Measurements from ENCODE around the gene ECE1.

ECE1 gene

DNA sequence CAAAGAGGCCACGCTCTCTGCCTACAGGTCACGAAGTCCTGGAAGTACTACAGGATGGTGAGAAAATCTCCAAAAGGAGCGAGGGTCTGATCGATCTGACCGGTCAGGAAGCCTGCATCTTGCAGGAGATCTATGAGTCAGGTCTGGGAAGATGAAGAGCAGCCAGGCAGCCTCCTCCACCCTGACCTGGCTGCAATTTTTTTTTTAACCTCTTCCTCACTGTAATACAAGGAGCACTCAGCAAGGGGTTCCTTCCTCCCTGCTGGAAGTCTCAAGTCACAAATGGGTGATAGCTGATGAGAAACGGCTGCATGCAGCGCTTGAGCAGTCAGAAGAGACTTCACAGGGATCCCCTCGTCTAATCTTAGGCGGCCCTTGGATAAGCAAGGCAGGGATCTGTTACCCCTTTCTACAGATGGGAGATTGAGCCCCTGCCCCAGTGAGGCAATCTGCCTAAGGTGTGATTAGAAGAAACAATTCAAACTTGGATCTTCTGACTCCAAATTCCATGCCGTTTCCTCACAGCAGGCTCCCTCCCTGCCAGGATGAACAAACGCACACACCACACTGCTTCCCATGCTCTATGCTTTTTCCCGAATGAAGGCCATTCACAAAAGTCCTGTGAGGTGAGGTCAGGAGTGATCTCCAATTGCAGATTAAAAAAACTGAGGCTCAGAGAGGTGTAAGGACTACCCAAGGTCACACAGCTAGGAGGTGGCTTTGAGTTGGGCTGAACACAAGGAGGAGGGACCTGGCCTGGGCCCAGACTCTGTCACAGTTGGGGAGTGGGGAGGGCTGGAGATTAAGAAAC lies 48.3 kb downstream of the ECE1 start:
- no peak for DNase-seq (ENCODE audit: low read depth, low spot score)
- no peak overlapping the region for H3K4me3 ChIP-seq (ENCODE audit: low read depth, low read length)
- TF ChIP-seq, protein P1, sequence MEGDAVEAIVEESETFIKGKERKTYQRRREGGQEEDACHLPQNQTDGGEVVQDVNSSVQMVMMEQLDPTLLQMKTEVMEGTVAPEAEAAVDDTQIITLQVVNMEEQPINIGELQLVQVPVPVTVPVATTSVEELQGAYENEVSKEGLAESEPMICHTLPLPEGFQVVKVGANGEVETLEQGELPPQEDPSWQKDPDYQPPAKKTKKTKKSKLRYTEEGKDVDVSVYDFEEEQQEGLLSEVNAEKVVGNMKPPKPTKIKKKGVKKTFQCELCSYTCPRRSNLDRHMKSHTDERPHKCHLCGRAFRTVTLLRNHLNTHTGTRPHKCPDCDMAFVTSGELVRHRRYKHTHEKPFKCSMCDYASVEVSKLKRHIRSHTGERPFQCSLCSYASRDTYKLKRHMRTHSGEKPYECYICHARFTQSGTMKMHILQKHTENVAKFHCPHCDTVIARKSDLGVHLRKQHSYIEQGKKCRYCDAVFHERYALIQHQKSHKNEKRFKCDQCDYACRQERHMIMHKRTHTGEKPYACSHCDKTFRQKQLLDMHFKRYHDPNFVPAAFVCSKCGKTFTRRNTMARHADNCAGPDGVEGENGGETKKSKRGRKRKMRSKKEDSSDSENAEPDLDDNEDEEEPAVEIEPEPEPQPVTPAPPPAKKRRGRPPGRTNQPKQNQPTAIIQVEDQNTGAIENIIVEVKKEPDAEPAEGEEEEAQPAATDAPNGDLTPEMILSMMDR (IDR thresholded peaks at IDR 0.05; ENCODE audit: insufficient read depth, low read length, missing control alignments) = no peak
- ChIA-PET CTCF (interaction anchor here (6.8 to 19.1 kb wide), 2 partner anchors 9 to 14 kb away, joined by 72 to 191 read pairs; no protein-coding TSS in a partner anchor), POLR2A (no interaction called here)

DNA sequence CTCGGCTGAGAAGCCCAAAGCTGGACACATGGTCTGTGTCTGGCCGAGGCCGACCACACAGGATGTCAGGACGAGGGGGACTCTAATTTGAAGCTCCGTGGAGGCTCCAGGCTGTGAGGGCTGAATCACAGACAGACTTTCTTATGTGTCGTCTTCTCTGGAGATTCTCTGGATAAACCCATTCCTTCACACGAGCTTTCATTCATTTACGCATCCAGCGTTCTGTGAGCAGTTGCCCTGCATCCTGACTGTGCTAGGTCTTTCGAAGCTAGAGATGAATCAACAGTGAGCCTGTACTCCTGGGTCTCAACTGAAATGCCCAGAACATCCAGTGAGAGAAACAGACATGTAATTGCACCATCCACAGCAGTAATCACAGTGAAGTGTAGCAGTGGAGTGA lies 49.6 kb downstream of the ECE1 start:
- H3K4me3 ChIP-seq (ENCODE audit: low read depth, low read length) = no peak overlapping the region
- ChIA-PET CTCF (interaction anchor here (0.7 to 19.1 kb wide), 11 partner anchors 7 to 131 kb away, joined by 3 to 191 read pairs (median 9); no protein-coding TSS in a partner anchor), POLR2A (no interaction called here)
- TF ChIP-seq, protein P1 (IDR thresholded peaks at IDR 0.05; ENCODE audit: insufficient read depth, low read length, missing control alignments) = no peak
- no peak for DNase-seq (ENCODE audit: low read depth, low spot score)

DNA sequence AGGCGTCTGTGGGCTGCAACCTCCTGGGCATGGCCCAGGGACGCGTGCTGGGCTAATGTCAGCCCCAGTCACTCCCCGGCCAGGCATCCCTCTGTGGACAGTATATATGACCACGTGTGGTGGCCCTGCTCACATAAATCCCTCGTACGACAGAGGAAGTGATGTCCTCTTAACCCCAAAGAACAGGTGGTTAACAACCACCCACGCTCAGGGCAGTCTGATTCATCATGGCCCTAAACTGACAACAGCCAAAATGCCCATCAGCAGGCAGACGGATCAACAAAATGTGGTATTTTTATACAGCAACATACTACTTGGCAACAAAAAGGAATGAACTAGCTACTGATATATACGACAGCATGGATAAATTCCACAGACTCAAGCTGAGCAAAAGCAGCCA lies 51.0 kb downstream of the ECE1 start:
- ChIA-PET CTCF (interaction anchor here (1.5 to 2.2 kb wide), 5 partner anchors 9 to 131 kb away, joined by 4 to 12 read pairs (median 9); no protein-coding TSS in a partner anchor), POLR2A (no interaction called here)
- TF ChIP-seq, protein P1 (IDR thresholded peaks at IDR 0.05; ENCODE audit: insufficient read depth, low read length, missing control alignments) = no peak
- no peak overlapping the region for H3K4me3 ChIP-seq (ENCODE audit: low read depth, low read length)
- no peak for DNase-seq (ENCODE audit: low read depth, low spot score)

DNA sequence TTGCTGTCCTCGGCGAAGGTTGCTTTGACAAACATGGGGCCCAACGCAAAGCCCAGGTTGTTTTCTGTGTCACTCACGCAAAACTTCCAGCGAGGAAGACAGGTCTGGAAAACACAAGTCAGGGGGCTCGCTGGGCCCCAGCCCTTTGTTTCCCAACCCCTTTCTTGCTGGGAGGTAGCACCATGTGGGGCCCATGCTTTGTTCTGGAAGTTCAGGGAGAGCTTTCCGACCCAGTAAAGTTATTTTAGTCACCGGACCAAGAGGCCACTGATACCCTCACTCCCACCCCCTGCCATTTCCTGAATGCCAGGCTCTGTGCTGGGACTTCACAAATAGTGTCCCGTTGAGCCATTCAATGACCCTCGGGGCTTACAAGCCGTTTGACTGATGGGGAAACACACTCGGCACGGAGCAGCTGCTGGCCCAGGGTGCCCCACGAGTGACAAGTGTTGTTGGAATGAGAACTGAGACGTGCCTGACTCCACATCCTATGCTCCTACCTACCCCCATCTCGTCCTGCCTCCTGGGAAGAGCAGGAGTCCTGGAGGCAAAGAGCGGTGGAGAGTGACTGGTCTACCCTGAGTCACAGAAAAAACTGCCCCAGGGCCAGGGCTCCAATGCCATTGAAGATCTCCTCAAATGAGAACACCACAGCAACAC lies 52.0 kb downstream of the ECE1 start:
- DNase-seq (ENCODE audit: low read depth, low spot score) = peak; percentile 77
- ChIA-PET POLR2A (interaction anchor here (0.6 kb wide), 1 partner anchor 107 kb away, joined by 4 read pairs; no protein-coding TSS in a partner anchor), CTCF (interaction anchor here (0.6 to 2.9 kb wide), 8 partner anchors 11 to 506 kb away, joined by 3 to 23 read pairs (median 8); partner anchors contain the start of gene SH2D5)
- no peak overlapping the region for H3K4me3 ChIP-seq (ENCODE audit: low read depth, low read length)
- TF ChIP-seq, protein P1 (IDR thresholded peaks at IDR 0.05; ENCODE audit: insufficient read depth, low read length, missing control alignments) = no peak

DNA sequence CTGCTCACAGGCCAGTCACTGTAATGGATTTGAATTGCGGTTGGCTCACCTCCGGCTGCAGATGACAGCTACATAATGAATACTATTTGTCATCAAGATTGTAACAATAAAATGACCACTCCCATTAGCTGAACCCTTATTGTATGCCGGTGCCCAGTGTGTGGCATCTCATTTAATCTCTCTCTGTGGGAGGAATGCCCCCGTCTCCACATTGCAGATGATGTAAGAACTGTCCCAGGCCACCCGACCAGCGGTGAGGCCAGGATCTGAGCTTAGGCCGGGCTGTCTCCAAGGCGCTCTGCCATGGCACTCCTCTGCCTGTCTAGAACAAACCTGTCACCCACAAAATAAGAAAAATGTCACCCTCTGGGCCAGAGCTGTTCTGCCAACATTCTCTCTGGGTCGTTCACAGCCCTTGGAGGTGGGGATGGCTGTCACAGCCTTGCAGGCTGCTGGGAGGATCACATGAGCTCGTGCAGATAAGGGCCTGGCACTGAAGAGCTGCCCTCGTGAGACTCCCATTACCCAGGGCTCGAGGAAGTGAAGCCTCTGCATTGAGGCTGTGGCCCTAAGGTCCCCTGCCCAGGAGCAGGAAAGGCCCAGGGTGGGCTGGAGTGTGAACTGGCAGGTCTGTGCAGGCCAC lies 52.7 kb downstream of the ECE1 start:
- POLR2A ChIA-PET = interaction anchor here (0.6 kb wide), 1 partner anchor 108 kb away, joined by 4 read pairs; no protein-coding TSS in a partner anchor
- H3K4me3 ChIP-seq (ENCODE audit: low read depth, low read length) = no peak overlapping the region
- CTCF ChIA-PET = interaction anchor here (0.6 to 2.9 kb wide), 10 partner anchors 11 to 133 kb away, joined by 3 to 23 read pairs (median 6); no protein-coding TSS in a partner anchor
- TF ChIP-seq, protein P1 (IDR thresholded peaks at IDR 0.05; ENCODE audit: insufficient read depth, low read length, missing control alignments) = no peak
- no peak for DNase-seq (ENCODE audit: low read depth, low spot score)
